Thyroid gland (tissue), 4 donors: ENCODE results near the gene DRP2. TPM values are rescaled to one million over a fixed set of nuclear protein-coding genes. Genes with fewer than 3 reads are reported as not detected.

Source experiments
- DNase-seq, 2 donors: peaks; one replicate each; pipeline ENCODE4 v3.0.0-alpha.2; 2019
- H3K27ac ChIP-seq, 3 donors: fragments of 200-600 bp; sonication (generic); 1 replicate in 2 of 3; 2 replicates in 1 of 3; pipeline ENCODE4 v1.5.1; 2016 to 2019; ENCODE audit warnings: mild to moderate bottlenecking in 1 of 3, moderate library complexity in 1 of 3
- H3K27me3 ChIP-seq: fragments of 200-600 bp; sonication (generic); one replicate; pipeline ENCODE4 v1.5.1; 2019
- H3K36me3 ChIP-seq, 2 donors: fragments of 200-600 bp; sonication (generic); one replicate each; pipeline ENCODE4 v1.5.1; 2016 to 2019
- H3K4me1 ChIP-seq, 2 donors: fragments of 200-600 bp; sonication (generic); one replicate each; pipeline ENCODE4 v1.5.1; 2017 to 2019
- H3K4me3 ChIP-seq, 3 donors: fragments of 200-600 bp; sonication (generic); replicated peaks in 1 of 3; 1 replicate in 2 of 3; 2 replicates in 1 of 3; pipeline ENCODE4 v1.5.1; 2016; ENCODE audit warnings: mild to moderate bottlenecking in 1 of 3
- H3K9me3 ChIP-seq: fragments of 200-600 bp; sonication (generic); one replicate; pipeline ENCODE4 v1.5.1; 2017
- POLR2A ChIP-seq, 2 donors: fragments of 450-650 bp; IDR thresholded peaks; one replicate each; pipeline ENCODE4 v1.6.1; 2017; ENCODE audit warnings: antibody characterized with exemption in 2 of 2, mild to moderate bottlenecking in 2 of 2, moderate library complexity in 1 of 2
- WGBS, 2 donors: methylation state at CpG; one replicate each; pipeline ENCODE4 v1.1.5; 2017; 5-methylcytosine and 5-hydroxymethylcytosine counted together
- intact Hi-C: fragments of 100-400 bp; cut with DNase I; formaldehyde crosslinking; loops from one replicate; pipeline ENCODE4 v1.15.1; 2023
- total RNA-seq, 4 donors: library from RNA; depleted of rRNA; stranded (reverse); fragments of >200 nt; gene quantifications; one replicate each; pipeline ENCODE4 v1.2.3, GENCODE V29; 2016
- TF ChIP-seq, protein P1 (sequence below), 6 experiments: fragments of 200-600 bp in 3 of 6; fragments of 450-650 bp in 3 of 6; sonication (generic) in 3 of 6; IDR thresholded peaks; one replicate each; pipeline ENCODE4 v1.5.1; 2016 to 2019; ENCODE audit warnings: antibody characterized with exemption in 6 of 6, mild to moderate bottlenecking in 2 of 6, inconsistent platforms in 1 of 6, moderate library complexity in 1 of 6

DRP2 gene
- total RNA-seq, 4 donors from 2014 or later, result not detected

GRCh38 chrX:101223226-101223625 lies 3.6 kb downstream of the DRP2 start:
- H3K9me3 ChIP-seq, result no peaks in the 10 kb centered on the region
- no peaks in the 10 kb centered on the region for H3K4me1 ChIP-seq
- DNase-seq, result no peak
- no peak overlapping the region for H3K4me3 ChIP-seq
- no peaks in the 10 kb centered on the region for H3K27me3 ChIP-seq
- intact Hi-C loops, result no loop called here
- WGBS, 2 donors, result 72 to 84% methylated on average over 1 of the region's 1 CpG
- H3K36me3 ChIP-seq, result no peaks in the 10 kb centered on the region
- TF ChIP-seq, protein P1, sequence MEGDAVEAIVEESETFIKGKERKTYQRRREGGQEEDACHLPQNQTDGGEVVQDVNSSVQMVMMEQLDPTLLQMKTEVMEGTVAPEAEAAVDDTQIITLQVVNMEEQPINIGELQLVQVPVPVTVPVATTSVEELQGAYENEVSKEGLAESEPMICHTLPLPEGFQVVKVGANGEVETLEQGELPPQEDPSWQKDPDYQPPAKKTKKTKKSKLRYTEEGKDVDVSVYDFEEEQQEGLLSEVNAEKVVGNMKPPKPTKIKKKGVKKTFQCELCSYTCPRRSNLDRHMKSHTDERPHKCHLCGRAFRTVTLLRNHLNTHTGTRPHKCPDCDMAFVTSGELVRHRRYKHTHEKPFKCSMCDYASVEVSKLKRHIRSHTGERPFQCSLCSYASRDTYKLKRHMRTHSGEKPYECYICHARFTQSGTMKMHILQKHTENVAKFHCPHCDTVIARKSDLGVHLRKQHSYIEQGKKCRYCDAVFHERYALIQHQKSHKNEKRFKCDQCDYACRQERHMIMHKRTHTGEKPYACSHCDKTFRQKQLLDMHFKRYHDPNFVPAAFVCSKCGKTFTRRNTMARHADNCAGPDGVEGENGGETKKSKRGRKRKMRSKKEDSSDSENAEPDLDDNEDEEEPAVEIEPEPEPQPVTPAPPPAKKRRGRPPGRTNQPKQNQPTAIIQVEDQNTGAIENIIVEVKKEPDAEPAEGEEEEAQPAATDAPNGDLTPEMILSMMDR (IDR thresholded peaks at IDR 0.05), result no peak
- no peak for TF ChIP-seq POLR2A (IDR thresholded peaks at IDR 0.05)
- no peak overlapping the region for H3K27ac ChIP-seq

DNA sequence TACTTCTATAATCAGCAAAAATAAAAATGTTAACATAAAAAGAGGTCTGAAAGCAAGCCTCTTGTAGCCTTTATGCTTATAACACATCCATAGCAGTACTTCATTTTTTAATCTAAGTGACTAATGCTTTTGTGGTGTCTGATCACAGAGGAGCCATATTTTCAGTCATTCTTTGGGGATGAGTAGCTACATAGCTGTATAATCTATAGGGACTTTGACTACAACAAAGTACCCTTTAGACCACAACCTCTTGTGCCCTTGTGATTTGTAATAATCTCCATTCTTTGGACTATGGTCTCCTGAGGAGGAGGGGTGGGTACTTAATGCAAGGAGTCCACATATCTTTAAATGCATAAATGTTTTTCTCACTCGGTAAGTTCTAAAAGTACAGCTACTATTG lies 9.6 kb downstream of the DRP2 start:
- no peak for DNase-seq
- H3K27me3 ChIP-seq, result no peaks in the 10 kb centered on the region
- WGBS, 2 donors, result 95 to 100% methylated on average over 1 of the region's 1 CpG
- H3K27ac ChIP-seq, result no peak overlapping the region
- H3K36me3 ChIP-seq, result no peaks in the 10 kb centered on the region
- no peaks in the 10 kb centered on the region for H3K4me1 ChIP-seq
- intact Hi-C loops, result no loop called here
- no peaks in the 10 kb centered on the region for H3K9me3 ChIP-seq
- H3K4me3 ChIP-seq, result no peak overlapping the region
- TF ChIP-seq POLR2A (IDR thresholded peaks at IDR 0.05), result no peak
- TF ChIP-seq, protein P1 (IDR thresholded peaks at IDR 0.05), result no peak

GRCh38 chrX:101230636-101231035 lies 11.1 kb downstream of the DRP2 start:
- H3K27ac ChIP-seq, result no peak overlapping the region
- no peaks in the 10 kb centered on the region for H3K4me1 ChIP-seq
- intact Hi-C loops, result no loop called here
- H3K4me3 ChIP-seq, result no peak overlapping the region
- no peaks in the 10 kb centered on the region for H3K27me3 ChIP-seq
- TF ChIP-seq POLR2A (IDR thresholded peaks at IDR 0.05), result no peak
- TF ChIP-seq, protein P1 (IDR thresholded peaks at IDR 0.05), result no peak
- WGBS, 2 donors, result 96 to 98% methylated on average over 2 of the region's 2 CpGs
- no peak for DNase-seq
- no peaks in the 10 kb centered on the region for H3K36me3 ChIP-seq
- H3K9me3 ChIP-seq, result no peaks in the 10 kb centered on the region

GRCh38 chrX:101231080-101231479 lies 11.5 kb downstream of the DRP2 start:
- no peaks in the 10 kb centered on the region for H3K36me3 ChIP-seq
- H3K4me1 ChIP-seq, result no peaks in the 10 kb centered on the region
- 92 to 100% methylated on average over 1 of the region's 1 CpG for WGBS, 2 donors
- TF ChIP-seq POLR2A (IDR thresholded peaks at IDR 0.05), result no peak
- TF ChIP-seq, protein P1 (IDR thresholded peaks at IDR 0.05), result no peak
- intact Hi-C loops, result no loop called here
- H3K27me3 ChIP-seq, result no peaks in the 10 kb centered on the region
- no peak for DNase-seq
- no peak overlapping the region for H3K4me3 ChIP-seq
- H3K9me3 ChIP-seq, result no peaks in the 10 kb centered on the region
- H3K27ac ChIP-seq, result no peak overlapping the region

GRCh38 chrX:101232316-101232715 lies 12.7 kb downstream of the DRP2 start:
- intact Hi-C loops, result no loop called here
- no peak overlapping the region for H3K4me3 ChIP-seq
- TF ChIP-seq POLR2A (IDR thresholded peaks at IDR 0.05), result no peak
- TF ChIP-seq, protein P1 (IDR thresholded peaks at IDR 0.05), result no peak
- no peak overlapping the region for H3K27ac ChIP-seq
- H3K4me1 ChIP-seq, result no peaks in the 10 kb centered on the region
- WGBS, 2 donors, result 86 to 97% methylated on average over 5 of the region's 5 CpGs
- H3K36me3 ChIP-seq, result no peaks in the 10 kb centered on the region
- no peaks in the 10 kb centered on the region for H3K9me3 ChIP-seq
- no peaks in the 10 kb centered on the region for H3K27me3 ChIP-seq
- DNase-seq, result no peak
